Prostate gland (tissue), 2 donors: ENCODE measurements around the gene ACTL8.

Experiments
- CTCF ChIP-seq, 4 experiments: fragments of 200-600 bp in 2 of 4; fragments of 450-650 bp in 2 of 4; sonication (generic) in 2 of 4; IDR thresholded peaks; 1 replicate in 3 of 4; 2 replicates in 1 of 4; pipeline ENCODE4 v1.5.1; 2016 to 2019; ENCODE audit warnings: antibody characterized with exemption in 4 of 4, mild to moderate bottlenecking in 2 of 4, moderate library complexity in 2 of 4
- POLR2AphosphoS5 ChIP-seq: sonication (generic); formaldehyde crosslinking; IDR thresholded peaks from one replicate; pipeline ENCODE4 v1.6.1; 2017; ENCODE audit warnings: antibody characterized with exemption

GRCh38 chr1:17743925-17744324 lies 11.2 kb upstream of the ACTL8 start:
- no peak for TF ChIP-seq CTCF (IDR thresholded peaks at IDR 0.05)
- TF ChIP-seq POLR2AphosphoS5: no peak
